Eye (tissue), 1 donor: Measurements from ENCODE around the gene CENATAC.
"Not testable (repeated sequence)": the region's sequence is repeated elsewhere in the genome, so short reads cannot be mapped to it uniquely, and the experiment has no call there.

ENCODE experiments used
- DNase-seq: peaks from one replicate; pipeline ENCODE4 v3.0.0-alpha.2; 2015

CENATAC gene

DNA sequence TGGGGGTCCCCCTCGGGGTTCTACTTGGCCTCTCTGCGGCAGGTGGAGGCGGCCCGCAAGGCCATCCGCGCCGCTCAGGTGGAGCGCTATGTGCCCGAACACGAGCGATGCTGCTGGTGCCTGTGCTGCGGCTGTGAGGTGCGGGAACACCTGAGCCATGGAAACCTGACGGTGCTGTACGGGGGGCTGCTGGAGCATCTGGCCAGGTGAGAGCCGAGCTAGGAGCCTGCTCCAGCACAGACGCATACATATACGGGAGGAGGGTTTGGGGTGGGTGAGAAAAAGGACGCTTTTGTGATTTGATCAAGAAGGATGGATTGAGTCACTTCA, 415 bp downstream of the CENATAC start:
- no peak for DNase-seq

DNA sequence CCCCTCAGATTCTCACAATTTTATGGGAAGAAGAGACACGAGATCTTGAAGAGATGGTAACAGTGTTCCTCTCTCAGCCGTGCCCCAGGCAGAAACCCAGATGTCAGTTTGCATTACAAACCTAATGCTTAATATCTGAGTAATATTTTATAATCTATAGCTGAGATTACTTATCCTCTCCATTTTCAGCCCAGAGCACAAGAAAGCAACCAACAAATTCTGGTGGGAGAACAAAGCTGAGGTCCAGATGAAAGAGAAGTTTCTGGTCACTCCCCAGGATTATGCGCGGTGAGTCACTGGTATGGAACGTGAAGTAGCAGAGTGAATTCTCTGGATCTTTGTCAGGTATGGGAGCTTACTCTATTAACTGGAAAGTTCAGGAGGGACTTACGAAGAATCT, 884 bp downstream of the CENATAC start:
- DNase-seq, result no peak

DNA sequence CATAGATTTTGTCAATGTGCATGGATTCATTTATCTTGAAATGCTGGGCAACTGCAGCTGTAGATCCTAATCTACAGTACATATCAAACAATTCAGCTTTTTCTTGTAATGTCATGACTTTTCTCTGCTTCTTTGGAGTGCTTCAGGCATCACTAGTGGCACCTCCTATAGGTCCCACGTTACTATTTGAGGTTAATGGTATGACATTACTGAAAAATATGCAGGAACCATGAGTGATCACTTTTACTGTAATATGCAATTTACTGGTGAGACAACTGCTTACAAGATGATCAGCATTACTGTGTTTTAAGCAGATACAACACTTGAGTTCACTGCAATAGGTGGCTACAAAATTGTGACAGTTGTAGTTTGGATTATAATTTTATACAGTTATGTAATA, 3.0 kb downstream of the CENATAC start:
- DNase-seq, result no peak

DNA sequence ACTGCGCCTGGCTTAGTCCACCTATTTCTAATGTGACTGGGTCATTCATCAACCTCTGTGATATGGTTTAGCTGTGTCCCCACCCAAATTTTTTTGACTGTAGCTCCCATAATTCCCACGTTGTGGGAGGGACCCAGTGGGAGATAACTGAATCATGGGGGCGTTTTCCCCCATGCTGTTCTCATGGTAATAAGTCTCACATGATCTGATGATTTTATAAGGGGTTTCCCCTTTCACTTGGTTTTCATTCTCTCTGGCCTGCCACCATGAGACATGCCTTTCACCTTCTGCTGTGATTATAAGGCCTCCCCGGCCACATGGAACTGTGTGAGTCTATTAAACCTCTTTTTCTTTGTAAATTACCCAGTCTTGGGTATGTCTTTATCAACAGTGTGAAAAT, 8.7 kb downstream of the CENATAC start:
- no peak for DNase-seq

DNA sequence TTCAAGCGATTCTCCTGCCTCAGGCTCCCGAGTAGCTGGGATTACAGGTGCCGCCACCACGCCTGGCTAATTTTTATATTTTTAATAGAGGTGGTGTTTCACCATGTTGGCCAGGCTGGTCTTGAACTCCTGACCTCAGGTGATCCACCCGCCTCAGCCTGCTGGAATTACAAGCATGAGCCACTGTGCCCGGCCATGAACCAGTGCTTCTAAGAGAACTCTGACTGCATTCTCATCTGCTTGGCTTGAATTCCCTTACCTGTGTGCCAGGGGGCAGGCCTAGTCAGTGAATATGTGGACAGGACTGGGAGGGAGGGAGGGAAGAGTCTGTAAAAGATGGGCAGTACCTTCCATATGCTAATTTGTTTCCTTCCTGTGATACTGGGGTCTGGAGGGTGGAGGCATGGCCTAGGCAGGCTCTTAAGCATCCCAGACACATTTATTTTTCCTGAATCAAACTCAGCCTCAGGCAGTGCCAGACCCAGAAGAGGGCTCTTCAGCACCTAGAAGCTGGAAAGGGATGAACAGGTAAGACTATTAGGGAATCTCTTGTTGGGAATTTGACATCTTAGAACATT, 13.6 kb downstream of the CENATAC start:
- DNase-seq, result no peak

DNA sequence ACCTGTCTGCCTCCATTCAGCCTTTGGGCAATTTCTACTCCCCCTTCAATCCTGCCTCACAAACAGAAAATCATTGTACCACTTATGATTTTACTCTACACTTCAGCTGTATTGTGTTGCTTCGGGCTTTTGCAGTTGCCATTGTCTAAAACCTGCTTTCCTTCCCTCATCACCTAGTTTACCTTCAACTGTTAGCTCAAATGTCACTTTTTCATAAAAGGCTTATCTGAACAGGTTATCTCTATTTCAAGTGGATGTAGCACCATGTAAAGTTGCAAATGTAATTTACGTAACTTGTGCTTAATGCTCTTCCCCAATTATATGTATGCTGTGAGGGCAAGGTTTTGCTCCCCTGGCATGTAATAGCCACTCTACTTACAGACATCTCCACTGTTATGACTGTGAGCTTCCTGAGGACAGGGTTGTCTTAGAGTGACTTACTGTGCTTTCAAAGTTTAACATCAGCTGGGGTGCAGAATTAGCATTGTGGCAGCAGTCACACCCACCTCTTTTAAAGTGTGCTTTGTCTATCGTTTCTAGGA, 14.8 kb downstream of the CENATAC start:
- DNase-seq, result no peak

DNA sequence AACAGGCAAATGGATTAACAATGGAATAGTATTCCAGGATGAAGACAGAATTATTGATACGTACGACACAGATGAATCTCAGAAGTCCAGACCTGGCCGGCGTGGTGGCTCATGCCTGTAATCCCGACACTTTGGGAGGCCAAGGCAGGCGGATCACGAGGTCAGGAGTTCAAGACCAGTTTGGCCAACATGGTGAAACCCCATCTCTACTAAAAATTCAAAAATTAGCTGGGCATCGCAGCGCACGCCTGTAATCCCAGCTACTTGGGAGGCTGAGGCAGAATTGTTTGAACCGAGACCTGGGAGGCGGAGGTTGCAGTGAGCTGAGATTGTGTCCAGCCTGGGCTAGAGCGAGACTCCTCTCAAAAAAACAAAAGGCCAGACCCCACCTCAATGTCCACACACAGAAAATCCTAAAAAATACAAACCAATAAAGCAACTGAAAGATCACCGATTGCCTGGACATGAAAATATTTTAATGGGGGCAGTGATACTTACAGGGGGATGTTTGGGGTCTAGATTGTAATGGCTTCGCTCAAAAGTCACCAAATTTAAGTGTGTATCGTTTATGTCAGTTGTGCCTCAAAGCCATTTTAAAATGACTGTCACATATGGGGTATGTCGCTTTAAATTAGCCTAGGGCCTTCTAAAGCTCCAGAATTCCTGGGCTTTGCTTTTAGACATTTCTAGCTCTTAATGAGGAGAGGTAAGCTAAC, 16.4 kb downstream of the CENATAC start:
- no peak for DNase-seq

DNA sequence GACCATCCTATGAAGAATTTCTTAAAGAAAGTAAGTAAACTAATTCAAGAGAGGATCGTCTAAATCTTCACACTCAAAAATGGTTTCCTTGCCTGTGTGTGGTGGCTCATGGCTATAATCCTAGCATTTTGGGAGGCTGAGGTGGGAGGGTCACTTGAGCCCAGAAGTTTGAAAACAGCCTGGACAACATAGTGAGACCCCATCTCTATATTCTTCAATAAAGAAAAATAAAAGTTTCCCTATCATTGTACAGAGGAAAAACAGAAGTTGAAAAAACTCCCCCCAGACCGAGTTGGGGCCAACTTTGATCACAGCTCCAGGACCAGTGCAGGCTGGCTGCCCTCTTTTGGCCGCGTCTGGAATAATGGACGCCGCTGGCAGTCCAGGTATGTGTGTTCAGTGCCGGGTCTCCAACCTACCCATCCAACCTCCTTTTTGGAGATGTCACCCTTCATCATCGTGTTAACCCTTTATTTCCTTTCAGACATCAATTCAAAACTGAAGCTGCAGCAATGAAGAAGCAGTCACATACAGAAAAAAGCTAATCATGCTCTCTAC, 17.2 kb downstream of the CENATAC start:
- DNase-seq, result no peak

DNA sequence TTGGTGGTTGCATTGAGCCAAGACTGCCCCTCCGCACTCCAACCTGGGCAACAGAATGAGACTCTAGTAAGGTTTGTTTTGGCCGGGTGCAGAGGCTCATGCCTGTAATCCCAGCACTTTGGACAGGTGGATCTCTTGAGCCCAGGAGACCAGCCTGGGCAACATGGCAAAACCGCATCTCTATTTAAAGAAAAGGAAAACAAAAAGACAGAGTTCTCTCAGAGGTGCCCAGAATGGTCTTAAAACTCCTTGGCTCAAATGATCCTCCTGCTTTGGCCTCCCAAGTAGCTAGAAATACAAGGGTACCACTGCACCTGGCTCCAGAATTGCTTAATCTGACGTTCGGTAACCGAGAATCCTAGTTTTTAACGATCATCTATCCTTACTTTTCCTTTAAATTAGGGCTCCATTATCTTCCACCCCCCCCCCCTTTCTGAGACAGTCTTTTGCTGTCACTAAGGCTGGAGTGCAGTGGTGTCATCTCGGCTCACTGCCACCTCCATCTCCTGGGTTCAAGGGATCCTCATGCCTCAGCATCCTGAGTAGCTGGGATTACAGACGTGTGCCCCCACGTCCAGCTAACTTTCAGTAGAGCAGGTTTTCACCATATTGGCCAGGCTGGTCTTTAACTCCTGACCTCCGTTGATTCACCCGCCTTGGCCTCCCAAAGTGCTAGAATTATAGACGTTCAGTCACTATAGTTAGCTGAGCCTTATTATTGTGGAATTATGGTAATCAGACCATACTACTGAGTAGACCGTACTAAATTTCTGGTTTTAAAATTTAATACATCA, 18.5 kb downstream of the CENATAC start:
- no peak for DNase-seq

DNA sequence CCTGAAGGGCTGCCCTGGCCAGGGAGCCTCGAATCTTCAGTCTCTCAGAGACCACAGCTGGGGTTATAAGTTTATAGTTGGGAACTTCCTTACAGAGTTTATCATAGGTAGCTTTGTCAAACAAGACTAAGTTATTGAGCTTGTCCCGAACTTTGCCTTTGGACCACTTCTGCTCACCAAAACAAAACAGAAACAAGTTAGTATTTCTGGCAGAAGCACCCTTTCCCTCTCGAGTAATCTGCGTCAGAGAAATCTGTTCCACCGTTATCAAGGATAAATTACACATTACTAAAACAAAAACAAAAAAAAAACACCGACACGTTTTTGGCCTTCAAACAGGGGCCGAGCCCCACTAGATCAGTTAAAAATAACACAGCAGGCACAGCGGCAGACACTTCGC, 19.4 kb downstream of the CENATAC start:
- DNase-seq, result not testable (repeated sequence)

DNA sequence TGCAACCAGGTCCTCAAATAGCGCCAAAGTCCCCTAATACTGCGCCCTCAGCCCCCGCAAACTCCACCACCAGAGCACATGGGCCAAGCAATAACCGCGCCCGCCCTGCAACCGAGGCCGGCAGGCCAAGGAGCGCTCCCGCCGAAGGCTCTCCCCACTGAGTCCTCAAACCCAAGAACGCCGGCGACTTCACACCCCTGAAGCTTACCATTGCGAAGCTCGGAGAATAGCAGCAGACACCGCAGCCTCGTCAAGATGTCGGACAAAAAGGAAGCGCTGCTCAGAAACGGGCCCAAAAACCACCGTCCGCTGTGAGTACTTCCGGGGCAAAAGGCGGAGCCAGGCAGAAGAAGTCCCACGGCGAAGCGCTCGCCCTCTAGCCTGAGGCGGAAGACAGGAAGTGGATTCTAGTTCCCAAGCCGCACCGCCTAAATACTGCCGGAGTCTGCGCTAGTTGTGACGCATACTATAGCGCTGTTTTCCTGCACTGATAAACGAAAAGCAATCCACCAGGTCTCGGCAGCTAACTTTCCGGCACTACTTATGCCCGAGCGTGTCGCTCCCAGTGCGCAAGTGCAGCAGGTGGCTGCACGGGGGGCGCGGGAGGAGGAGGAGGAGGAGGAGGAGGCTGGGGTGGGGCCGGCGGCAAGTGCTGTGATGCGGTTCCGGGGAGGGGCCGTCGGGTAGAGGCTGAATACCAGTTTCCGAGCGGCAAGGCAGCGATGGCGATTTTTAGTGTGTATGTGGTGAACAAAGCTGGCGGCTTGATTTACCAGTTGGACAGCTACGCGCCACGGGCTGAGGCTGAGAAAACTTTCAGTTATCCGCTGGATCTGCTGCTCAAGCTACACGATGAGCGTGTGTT, 20.4 kb downstream of the CENATAC start, which contains the start of the genes RPS25 and TRAPPC4:
RPS25 (minus strand) TSS at position 270 of the 865 bp plus-strand sequence; CDS start at position 211, 59 bp downstream.
TRAPPC4 (plus strand) TSS at position 693 of the 865 bp plus-strand sequence; CDS start at position 723, 30 bp downstream.
- DNase-seq, result peak; percentile 99

DNA sequence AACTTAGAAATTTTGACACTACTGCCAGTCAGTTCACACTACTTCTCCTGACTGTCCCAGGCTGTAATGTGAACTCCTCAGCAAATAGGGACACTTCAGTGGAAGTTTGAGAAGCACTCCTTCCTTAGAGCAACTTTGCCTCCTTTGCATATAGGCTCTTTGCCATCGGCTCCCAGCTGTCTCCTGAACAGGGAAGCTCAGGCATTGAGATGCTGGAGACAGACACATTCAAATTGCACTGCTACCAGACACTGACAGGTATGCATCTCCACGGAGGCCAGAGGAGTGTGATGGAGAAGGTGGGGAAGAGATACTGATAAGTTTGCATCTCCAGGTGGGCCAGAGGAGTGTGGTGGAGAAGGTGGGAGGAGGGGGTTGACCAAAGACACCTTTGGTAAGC, 22.1 kb downstream of the CENATAC start:
- DNase-seq, result no peak

DNA sequence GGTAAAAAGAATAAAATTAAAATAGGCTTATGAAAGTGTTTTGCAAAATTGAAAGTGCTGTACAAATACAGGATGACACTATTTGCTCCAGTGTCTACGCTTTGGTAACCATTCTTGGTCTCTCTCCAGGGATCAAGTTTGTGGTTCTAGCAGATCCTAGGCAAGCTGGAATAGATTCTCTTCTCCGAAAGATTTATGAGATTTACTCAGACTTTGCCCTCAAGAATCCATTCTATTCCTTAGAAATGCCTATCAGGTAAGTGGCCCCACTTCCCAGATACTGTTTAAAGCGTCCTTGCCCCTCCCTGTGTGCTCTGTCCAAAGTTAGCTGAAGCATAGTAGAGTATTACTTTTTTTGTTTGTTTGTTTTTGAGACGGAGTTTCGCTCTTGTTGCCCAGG, 23.7 kb downstream of the CENATAC start:
- no peak for DNase-seq

DNA sequence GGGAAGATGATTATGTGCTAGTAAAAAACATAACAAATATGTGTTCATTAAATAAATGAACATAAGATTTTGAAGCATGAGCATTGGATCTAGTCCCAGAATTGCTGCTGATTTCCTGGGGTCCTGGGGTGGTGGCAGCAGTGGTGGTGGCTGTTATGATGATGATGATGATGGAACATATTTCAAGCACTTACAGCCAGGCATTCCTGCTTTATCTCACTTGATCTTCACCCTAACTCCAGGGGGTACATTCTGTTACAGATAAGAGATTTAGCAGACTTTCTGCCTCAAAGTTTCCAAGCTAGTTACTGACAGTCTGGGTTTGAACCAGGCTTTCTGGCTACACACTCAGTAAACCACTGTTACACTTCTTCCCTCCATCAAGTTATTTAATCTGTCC, 25.8 kb downstream of the CENATAC start:
- DNase-seq, result no peak

DNA sequence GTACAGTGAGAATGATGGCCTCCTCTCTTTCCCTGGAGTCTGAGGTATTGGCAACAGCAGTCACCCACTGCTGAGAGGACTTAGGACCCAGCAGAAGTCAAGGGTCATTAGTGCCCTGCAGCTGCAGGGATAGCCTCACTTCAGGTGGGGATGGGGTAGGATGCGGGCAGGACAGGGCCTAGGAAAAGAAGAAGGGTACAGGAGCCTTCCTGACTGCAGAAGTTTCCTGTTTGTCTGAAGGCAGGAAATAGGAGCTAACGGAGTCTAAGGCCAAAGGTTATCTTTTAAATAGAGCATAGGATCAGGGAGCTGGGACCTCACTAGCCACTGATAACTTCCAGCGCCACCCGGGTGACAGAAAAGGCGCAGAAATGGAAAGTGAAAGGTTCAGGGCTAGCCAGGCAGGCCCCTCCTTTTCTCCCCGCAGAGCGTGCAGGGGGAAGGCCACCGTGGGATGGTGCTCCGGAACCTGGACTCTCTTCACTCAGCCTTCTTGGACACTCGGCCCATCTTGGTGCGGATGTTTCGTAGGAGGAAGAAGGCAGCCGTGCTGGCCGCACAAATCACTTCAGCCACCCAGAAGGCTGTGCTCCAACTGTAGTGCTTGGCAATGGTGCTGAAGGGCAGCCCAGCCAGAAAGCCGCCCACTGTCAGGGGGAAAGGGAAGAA, 26.6 kb downstream of the CENATAC start:
- DNase-seq, result no peak

DNA sequence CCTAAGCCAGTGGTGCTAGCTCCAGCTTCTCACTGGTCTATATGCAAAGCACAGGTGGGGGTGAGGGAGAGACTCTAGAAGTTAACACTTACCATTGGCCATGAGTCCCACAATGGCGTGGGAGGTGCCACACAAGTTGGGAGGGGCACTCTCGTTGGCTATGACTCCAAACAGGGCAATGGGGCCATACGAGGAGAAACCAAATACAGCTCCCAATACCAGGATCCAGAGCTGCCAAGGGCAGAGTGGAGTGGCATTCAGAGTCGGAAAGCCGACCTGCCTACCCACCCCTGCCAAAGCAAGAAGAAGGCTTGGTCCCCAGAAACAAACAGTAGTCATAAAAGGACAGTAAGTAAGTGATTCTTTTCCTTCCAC, 27.1 kb downstream of the CENATAC start:
- no peak for DNase-seq

DNA sequence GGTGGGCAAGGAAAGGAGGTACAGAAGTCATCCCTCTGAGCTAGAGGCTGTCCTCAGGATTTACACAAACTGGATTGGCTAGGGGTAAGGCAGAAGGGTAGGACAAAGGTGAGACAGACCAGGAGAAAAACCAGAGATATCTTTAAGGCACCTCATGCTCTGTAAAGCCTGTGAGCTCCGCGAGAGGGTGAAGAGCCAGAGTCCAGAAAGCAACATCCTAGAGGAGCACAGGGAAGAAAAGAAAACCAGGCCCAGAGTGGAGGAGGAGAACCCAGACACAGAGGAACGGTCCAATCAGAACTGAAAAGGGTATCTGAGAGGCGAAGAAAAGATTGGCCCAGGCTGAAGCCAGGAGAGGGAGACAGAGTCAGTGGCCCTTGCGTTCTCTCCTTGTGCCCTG, 27.6 kb downstream of the CENATAC start:
- no peak for DNase-seq

DNA sequence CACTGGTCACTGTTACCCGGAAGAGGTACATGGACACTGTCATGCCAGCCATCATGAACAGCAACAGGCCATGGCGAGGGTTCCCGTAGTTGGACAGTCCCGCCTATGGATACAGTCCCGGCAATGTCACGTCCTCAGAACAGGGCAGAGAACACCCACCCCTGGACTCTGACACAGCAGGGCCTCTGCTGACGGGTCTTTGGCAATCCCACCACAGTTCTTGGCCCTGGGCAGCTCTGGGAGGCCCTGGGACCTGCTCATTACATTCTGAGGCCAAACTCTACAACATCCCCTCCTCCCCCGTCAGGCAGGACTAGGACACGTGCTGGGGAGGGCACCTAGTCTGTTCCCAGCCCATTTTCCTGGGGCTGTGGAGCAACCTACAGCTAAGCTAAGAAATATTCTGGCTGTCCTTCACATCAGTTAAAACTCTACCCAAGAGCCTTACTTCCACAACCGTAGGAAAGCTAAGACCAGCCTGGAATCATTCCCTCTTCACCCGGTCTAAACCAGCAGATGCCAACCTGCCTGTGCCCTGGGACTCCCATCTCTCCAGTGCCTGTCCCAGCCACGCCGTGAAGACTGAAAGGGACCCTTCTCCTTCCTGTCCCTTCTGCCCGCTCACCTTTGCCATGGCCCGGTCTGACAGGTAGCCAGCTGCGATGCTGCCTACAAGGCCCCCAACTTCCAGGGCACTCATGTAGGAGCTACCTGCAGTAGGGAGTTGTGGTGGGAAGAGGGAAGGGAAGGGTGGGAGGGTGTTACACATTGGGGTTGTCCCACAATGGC, 28.2 kb downstream of the CENATAC start:
- no peak for DNase-seq

DNA sequence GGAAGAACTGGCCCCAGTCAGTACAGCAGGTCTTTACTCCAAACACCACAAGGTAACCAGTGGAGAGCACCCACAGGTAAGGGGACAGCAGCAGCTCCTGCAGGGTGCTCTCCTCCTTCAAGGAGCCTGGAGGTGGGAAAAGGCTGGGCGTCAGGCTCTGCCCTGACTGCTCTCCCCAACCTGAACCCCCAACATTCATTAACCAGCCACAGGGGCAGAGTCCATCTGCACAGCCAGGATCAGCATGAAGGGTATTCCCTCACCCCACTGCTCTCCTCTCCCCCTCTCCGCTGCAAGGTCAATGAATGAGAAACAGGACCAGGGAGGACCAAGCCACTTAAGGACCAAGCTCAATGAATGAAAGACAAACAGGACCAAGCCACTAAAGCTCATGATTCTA, 29.0 kb downstream of the CENATAC start:
- no peak for DNase-seq

DNA sequence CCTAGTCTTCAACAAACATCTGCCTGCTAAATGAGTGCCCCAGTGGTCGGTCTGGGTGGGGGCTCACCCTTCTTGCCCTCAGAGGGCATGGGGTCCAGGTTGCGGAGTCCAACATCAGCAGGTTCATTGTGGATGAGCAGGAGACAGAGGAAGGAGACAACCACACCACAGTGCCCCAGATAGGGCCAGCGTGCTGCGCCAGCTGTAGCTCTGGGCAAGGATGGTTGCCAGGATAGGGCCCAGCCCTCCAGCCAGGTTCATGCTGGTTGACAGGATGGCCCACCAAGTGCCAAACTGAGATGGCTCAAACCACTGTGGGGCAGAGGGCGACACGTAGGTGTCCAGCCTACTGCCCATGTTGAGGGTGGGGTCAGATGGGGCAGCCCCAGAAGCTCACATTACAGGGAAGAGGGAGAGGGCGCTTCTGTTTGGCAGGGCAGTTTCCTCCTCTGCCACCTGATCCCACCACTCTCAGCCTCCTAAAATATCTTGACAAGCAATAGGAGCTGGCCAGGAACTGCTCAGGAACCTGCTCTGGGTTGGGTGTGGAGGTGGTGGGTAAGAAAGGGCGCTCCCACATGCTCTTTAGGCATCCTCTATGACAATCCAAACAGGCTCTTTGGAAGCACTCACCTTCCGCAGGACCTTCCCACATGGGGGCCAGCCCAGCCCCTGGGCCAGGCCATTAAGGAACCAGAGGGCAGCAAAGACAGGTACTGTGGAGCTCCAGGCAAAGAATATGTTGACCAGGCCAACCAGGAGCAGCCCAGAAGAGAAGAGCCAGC, 29.8 kb downstream of the CENATAC start:
- no peak for DNase-seq
